GM15510 (cell line): ENCODE data around the gene TRPM5.

ENCODE experiments used
- POLR2A ChIP-seq: IDR thresholded peaks from 3 replicates; pipeline ENCODE4 v1.6.1; 2011; ENCODE audit warnings: borderline replicate concordance; ENCODE audit not compliant: insufficient read length; ENCODE audit errors: extremely low read depth

The TRPM5 gene

DNA sequence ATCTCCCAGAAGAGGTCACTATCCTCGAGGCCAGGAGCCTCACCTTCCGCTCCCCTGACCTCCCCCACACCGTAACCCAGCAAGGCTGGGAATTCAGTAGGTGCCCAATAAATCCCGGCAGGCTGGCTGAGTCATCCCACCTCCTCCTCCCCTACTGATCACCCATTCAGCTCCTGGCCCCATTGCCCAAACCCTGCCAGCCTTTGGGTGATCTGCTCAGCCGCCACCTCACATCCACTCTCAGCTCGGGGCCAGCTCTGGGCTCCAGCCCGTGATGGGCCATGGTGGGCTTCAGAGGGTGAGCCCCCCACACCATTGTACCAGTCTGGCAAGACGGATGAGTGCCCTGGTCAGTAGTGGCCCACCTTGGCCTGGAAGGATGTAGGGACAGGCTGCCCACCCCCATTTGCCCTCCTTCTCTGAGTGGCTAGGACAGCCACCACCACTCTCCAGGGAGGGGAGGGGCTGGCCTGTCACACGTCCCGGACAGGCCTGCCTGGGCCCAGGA lies 8.2 kb downstream of the TRPM5 start:
- no peak for TF ChIP-seq POLR2A

DNA sequence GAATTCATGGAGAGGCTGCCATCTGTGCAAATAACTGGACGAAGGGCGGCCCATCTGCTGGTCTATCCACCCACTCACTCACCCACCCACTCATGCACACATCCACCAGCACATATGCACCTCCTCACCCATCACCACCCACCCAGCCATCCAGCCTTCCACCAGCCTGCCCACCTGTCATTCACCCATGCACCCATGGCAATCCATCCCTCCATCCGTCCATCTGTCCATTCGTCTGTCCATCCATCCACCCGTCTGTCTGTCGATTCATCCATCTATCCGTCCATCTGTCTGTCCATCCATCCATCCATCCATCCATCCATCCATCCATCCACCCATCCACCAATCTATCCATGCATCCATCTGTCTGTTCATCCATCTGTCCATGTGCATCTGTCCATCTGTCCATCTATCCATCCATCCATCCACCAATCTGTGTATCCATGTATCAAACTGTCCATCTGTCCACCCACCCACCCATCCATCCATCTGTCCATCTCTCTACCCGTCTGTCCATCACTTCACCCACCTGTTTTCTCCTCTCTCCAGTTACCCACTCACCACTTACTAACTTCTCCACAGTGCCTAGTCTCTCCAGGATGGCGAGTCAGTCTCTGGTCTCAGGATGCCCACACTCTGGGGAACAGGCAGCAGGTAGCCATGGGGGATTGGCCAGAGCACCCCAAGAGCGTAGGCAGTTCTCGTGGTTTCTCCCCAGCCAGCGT lies 8.9 kb downstream of the TRPM5 start:
- TF ChIP-seq POLR2A, result no peak

DNA sequence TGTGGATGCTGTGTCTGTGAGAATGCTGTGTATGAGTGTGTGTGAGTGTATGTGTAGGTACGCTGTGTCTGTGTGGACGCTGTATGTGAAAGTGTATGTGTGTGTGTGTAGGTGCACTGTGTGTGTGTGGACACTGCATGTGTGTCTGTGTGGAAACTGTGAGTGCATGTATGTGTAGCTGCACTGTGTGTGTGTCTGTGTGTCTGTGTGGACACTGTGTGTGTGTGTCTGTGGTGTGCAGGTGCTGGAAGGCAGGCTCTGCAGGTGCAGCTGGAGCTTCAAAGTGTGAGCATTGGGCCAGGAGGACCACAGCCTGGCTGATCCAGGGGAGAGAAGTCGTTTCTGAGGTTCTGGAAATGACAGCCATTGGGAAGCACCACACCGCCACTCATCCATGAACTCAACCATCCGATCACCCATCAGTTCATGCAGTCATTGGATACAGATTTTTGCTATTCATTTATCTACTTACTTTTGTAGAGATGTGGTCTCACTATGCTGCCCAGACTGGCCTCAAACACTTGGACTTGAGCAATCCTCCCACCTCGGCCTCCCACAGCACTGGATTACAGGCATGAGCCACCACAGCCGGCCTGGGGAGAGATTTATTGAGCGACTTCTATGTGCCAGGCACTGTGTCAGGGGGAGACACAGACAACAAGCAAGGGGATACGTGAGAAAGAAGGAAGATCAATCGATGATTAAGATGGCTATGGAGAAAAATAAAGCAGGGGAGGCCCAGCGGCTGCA lies 9.6 kb downstream of the TRPM5 start:
- no peak for TF ChIP-seq POLR2A

DNA sequence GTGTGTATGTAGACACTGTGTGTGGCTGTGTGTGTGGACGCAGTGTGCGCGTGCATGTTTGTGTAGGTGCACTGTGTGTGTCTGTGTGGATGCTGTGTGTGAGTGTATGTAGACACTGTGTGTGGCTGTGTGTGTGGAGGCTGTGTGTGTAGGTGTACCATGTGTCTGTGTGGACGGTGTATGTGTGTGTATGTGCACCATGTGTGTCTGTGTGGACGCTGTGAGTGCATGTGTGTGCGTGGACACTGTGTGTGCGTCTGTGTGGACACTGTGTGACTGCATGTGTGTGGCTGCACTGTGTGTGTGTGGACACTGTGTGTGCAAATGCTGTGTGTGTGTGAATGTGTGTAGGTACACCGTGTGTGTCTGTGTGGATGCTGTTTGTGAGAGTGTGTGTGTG lies 10.3 kb downstream of the TRPM5 start:
- TF ChIP-seq POLR2A, result no peak

DNA sequence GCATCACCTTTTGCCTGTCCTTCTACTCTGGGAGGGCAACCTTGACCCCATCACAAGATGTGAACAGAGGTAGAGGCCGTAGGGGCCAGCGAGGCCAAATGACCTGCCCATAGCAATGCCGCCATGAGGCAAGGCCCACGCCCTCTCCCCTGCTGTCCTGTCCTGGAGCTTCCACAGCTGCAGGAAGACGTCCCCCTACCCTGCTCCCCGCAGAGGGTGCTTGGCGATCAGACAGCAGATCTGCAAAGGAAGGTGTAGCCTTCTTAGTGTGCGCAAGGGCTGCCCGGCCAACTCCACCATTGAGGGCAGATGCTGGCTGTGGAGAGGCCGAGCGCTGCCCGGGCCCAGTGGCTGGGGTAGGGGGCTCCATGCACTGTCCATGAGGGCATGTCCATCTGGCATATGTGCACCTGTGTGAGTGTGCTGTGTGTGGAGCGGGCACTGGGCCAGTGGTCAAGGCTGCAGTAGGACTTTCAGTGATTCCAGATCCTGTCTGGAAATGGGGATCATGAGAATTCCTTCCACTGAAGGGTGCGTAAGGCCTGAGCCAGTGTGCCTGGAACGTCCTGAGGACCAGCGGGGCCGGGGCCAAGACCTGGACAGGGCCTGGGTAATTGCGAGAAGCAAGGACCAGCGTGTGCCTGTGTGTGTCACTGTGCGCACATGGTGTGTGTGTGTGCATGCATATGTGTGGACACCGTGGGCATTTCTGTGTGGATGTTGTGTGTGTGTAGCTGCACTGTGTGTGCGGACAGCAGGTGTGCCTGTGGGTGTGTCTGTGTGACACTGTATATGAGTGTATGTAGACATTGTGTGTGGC lies 11.0 kb downstream of the TRPM5 start:
- TF ChIP-seq POLR2A, result no peak

DNA sequence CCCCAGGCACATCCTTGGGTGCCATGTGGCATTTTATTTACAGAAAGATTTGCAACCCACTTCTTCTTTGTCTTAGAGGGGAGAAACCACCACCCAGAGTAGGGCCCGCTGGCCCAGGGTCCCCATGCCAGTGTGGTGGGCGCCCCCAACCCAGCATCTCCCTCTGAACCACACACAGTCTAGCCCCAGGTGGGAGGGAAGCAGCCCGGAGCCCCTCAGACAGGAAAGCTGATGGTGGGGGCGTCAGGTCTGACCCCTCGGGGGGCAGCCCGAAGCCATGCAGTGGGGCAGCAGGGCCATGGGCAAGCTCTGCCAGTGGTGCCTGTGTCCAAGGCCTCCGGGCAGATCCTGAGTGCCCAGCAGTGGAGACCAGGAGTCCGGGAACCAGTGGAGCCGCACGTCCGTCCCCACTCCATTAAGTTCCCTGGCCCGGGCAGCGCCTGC lies 11.7 kb downstream of the TRPM5 start:
- TF ChIP-seq POLR2A, result no peak

DNA sequence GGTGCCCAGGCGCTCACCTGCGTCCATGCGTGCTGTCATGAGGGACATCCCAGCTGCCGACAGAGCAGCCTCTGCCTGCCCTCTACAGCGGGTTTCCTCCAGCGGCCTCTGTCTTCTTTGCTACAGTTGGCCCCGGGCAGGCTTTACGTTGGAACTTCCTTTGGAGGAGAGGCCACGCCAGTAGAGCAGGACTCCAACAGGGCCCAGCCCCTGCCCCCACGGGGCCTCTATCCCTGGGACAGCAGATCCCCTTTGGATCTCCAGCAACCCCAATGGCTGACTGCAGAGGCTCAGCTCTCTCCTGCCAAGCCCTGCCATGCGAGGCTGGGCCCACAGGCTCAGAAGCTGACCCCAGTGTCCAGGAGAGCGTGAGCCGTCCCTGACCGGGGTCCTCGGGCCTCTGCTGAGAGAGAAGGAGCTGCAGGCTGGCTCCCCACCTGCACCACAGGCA lies 12.1 kb downstream of the TRPM5 start:
- TF ChIP-seq POLR2A, result no peak

DNA sequence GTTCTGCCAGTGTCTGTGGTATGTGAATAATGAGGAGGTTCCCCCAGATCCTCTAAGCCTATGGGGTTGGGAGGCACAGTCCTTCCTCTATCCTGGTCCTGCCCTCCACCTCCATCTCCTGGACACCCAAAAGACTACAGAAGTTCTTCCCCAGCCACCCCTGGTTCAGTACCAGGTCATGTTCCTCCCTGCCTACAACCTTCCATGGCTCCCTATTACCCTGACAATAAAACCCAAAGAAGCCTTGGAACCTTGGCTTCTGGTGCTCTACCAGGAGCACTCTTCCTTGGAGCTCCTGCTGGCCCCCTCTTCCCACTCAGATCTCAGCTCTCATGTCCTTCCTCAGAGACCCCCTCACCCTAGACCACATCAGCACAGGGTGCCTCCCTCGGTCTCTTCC lies 12.9 kb downstream of the TRPM5 start:
- no peak for TF ChIP-seq POLR2A

DNA sequence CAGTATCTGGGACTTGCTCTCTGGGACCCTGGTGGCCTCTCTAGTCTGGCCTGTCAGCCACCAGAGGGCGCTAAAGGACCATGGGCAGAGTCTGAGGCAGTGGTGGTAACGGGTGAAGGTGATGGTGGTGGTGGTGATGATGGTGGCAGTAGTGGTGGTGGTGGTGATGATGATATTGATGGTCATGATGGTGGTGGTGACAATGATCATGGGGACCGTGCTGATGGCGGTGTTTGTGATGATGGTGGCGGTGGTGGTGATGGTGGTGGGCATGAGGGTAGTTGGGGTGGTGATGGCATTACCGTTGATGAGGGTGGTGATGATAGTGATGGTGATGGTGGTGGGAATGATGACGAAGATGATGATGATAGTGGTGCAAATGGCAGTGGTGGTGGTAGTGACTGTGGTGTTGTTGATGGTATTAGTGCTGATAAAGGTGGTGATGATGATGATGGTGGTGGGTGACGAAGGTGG lies 16.0 kb downstream of the TRPM5 start:
- TF ChIP-seq POLR2A, result no peak

DNA sequence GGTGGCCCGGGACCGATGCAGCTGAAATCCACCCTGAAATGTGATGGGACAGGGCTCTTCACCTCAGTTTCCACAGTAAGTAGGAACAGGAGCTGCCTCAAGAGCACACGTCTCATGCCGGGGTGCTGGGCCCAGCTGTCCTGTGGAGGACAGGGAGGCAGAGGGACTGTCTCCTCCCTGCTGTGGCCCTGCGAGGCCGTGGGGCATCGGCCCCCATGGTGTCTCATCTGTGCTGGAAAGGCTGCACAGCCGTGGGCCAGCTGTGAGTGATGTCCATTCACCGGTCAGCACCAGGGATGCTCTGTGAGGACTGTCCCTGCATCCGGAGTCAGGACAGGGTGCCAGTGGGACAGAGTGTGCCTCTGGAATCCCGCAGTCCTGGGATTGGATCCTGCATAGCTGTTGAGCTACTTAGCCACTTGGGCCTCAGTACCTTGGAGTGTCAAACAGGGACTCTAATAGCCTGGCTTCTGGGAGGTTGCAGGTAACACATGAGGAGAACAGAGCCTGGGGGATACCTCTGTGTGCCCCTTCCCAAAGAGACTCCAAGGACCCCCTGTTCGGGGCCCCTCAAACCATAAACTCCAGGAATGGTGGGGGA lies 16.5 kb downstream of the TRPM5 start:
- TF ChIP-seq POLR2A, result no peak

DNA sequence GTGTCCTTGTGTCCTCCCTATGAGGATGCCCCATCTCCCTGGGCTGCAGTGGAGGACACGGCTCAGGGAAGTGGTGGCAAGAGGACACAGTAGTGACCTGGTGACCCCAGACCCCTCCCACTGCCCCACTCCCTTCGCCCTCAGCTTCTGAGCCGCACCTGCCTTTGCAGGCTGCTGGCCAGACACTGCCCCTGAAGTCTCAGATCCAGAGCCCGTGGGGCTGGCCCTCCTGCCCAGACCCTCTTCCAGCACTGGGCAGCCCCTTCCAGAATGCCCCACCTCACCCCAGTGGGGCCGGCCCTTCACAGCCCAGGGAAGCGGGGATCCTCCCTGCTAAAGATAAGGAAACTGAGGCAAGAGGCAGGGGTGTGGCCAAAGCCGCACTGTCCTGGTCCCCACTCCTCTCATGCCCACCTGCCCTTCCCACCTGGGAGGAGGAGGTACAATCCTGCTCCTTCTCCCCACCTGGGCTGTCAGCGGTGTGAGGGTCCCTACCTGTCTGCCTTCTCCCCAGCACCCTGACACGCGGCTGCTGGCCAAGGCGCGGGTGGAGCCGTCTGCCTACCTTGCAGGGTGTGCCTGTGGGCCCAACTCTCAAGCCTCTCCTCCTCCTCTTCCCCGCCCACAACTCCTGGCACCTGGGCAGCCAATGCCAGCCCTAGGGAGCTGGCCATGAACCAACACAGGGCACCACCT lies 17.3 kb downstream of the TRPM5 start:
- no peak for TF ChIP-seq POLR2A

DNA sequence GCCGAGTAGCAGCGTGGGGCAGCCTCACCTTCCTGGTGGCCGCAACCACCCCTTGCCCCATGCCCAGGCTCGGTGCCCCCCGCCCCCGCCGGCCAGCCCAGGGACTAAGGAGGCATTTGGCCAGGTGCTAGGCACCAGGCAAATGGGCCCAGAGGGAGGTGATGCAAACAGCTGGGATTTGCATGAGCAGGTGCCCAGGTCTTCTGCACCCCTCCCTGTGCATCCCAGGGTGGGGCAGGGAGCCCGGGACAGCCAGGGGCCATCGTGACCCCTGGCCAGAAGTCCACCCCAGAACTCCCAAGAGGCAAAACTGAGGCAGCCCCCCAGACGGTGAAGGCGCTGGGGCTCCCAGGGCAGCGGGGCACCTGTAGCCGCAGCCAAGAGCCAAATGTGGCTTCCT lies 18.1 kb downstream of the TRPM5 start:
- TF ChIP-seq POLR2A, result no peak

DNA sequence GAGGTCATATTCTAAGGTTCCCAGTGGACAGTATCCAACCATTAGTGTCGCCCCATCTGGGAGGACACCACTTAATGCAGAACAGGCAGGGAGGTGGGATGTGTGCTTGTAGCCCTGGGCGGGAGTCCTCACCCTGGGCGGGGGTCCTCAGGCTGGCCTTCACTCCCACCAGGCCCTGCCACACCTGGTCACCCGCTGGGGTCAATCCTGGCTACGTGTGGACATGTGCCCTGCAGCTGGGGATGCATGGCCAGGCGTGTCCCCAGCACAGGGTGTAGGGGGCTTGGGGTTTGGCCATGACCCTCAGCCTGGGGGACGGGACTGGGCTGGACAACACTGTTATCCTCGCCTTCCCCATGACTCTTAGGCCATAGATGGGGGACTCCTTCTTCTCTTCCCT lies 18.8 kb downstream of the TRPM5 start:
- no peak for TF ChIP-seq POLR2A
